ENCODE results near the gene CARF.

DNA sequence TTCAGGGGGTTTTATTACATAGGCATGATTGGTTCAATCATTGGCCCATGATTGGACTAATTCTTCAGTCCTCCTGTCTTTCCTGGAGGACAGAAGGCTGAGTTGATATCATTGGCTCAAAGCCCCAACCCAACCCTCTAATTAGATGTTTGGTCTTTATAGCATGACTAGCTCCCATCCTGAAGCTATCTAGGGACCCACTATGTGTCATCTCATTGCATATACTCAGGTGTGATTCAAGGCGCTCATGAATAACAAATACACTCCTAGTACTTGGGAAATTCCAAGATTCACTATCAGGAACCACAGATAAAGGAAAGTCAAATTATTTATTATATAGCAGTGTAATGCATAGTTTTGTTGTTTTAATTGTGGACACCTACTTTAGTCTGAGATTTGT is 77.7 kb downstream of the CARF start:
- TF ChIP-seq, protein P1, sequence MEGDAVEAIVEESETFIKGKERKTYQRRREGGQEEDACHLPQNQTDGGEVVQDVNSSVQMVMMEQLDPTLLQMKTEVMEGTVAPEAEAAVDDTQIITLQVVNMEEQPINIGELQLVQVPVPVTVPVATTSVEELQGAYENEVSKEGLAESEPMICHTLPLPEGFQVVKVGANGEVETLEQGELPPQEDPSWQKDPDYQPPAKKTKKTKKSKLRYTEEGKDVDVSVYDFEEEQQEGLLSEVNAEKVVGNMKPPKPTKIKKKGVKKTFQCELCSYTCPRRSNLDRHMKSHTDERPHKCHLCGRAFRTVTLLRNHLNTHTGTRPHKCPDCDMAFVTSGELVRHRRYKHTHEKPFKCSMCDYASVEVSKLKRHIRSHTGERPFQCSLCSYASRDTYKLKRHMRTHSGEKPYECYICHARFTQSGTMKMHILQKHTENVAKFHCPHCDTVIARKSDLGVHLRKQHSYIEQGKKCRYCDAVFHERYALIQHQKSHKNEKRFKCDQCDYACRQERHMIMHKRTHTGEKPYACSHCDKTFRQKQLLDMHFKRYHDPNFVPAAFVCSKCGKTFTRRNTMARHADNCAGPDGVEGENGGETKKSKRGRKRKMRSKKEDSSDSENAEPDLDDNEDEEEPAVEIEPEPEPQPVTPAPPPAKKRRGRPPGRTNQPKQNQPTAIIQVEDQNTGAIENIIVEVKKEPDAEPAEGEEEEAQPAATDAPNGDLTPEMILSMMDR (IDR thresholded peaks at IDR 0.05): no peak
- no peak for TF ChIP-seq POLR2A (IDR thresholded peaks at IDR 0.05)

All from adrenal gland (tissue), 5 donors.